B cell (primary cell): ENCODE results near the gene DMAP1.

Experiments
- CTCF ChIP-seq: fragments of 200-600 bp; IDR thresholded peaks from one replicate; pipeline ENCODE4 v1.8.0; 2022; ENCODE audit warnings: antibody characterized with exemption, mild to moderate bottlenecking
- EZH2 ChIP-seq: IDR thresholded peaks from 2 replicates; pipeline ENCODE4 v1.6.1; 2012; ENCODE audit warnings: borderline replicate concordance, low read depth, mild to moderate bottlenecking, moderate library complexity, low read length; ENCODE audit not compliant: insufficient read depth, poor library complexity, severe bottlenecking

- TF ChIP-seq CTCF (no peak), EZH2 (no peak)
Observed at GRCh38 chr1:44267438-44267837, 54.2 kb downstream of the DMAP1 start.
